OCI-LY7 (cell line): Measurements from ENCODE around the gene GCNT2. TPM values are rescaled to one million over a fixed set of nuclear protein-coding genes. Genes with fewer than 3 reads are reported as not detected.

Experiments used
- BruUV-seq: library from RNA; stranded (reverse); fragments of 400-500 nt; replicated peaks from 2 replicates; lab custom pipeline; 2021; lab: Mats Ljungman, UMichigan
- CTCF ChIA-PET: fragments of 300-600 bp; sonication (Branson Sonifier 250); formaldehyde crosslinking; loops from one replicate; lab custom pipeline; 2022; ENCODE audit warnings: antibody characterized with exemption; ENCODE audit not compliant: unreplicated experiment; lab: Charles Lee
- POLR2A ChIA-PET: fragments of 300-600 bp; sonication (Branson Sonifier 250); formaldehyde crosslinking; loops from one replicate; lab custom pipeline; 2022; ENCODE audit warnings: antibody characterized with exemption; lab: Charles Lee
- DNase-seq: peaks from one replicate; pipeline ENCODE4 v3.0.0-alpha.2; 2015; ENCODE audit warnings: low spot score
- H2AFZ ChIP-seq: fragments of 200-600 bp; sonication (generic), shearing (Covaris generic); 2 replicates; pipeline ENCODE4 v1.6.1; 2014; ENCODE audit warnings: mild to moderate bottlenecking, antibody characterized with exemption, low read length, moderate library complexity
- H3K27ac ChIP-seq: fragments of 200-600 bp; sonication (generic); 2 replicates; pipeline ENCODE4 v1.5.1; 2014; ENCODE audit warnings: mixed run types, low read depth, mild to moderate bottlenecking, moderate library complexity, low read length, inconsistent platforms; ENCODE audit not compliant: poor library complexity, severe bottlenecking
- H3K36me3 ChIP-seq: fragments of 200-600 bp; sonication (generic); 2 replicates; pipeline ENCODE4 v1.6.1; 2014; ENCODE audit warnings: mild to moderate bottlenecking, antibody characterized with exemption, low read length, moderate library complexity, mixed read lengths; ENCODE audit not compliant: insufficient read depth
- H3K4me1 ChIP-seq: fragments of 200-600 bp; sonication (generic); 2 replicates; pipeline ENCODE4 v1.5.1; 2014; ENCODE audit warnings: mild to moderate bottlenecking, low read length; ENCODE audit not compliant: insufficient read depth, poor library complexity, severe bottlenecking
- H3K4me2 ChIP-seq: fragments of 200-600 bp; sonication (generic); 2 replicates; pipeline ENCODE4 v1.6.1; 2014; ENCODE audit warnings: mild to moderate bottlenecking, low read length
- H3K4me3 ChIP-seq: fragments of 200-600 bp; sonication (generic); 2 replicates; pipeline ENCODE4 v1.5.1; 2014; ENCODE audit warnings: mild to moderate bottlenecking, low read depth, low read length; ENCODE audit not compliant: poor library complexity, severe bottlenecking
- H3K79me2 ChIP-seq: fragments of 200-600 bp; sonication (generic); 2 replicates; pipeline ENCODE4 v1.6.1; 2016; ENCODE audit warnings: low read depth, mild to moderate bottlenecking, low read length, moderate library complexity, mixed read lengths; ENCODE audit not compliant: insufficient read depth
- H3K9me2 ChIP-seq: fragments of 200-600 bp; sonication (generic); 2 replicates; pipeline ENCODE4 v1.6.1; 2016; ENCODE audit warnings: mild to moderate bottlenecking, low read length, mixed read lengths; ENCODE audit not compliant: insufficient read depth
- H3K9me3 ChIP-seq: fragments of 200-600 bp; sonication (generic); 2 replicates; pipeline ENCODE4 v1.6.1; 2014; ENCODE audit warnings: mild to moderate bottlenecking, mixed run types, low read length, mixed read lengths
- H4K20me1 ChIP-seq: fragments of 200-600 bp; sonication (generic); 2 replicates; pipeline ENCODE4 v1.6.1; 2014; ENCODE audit warnings: mild to moderate bottlenecking, antibody characterized with exemption, low read length, moderate library complexity, mixed read lengths; ENCODE audit not compliant: insufficient read depth
- EZH2phosphoT487 ChIP-seq: fragments of 200-600 bp; sonication (generic); IDR thresholded peaks from 2 replicates; pipeline ENCODE4 v1.6.1; 2018; ENCODE audit warnings: low read depth, borderline replicate concordance, mild to moderate bottlenecking, mixed run types, antibody characterized with exemption, low read length, moderate library complexity, mixed read lengths
- intact Hi-C: fragments of 100-400 bp; cut with micrococcal nuclease; formaldehyde crosslinking; loops from one replicate; pipeline ENCODE4 v1.10.0; 2022; ENCODE audit not compliant: unreplicated experiment
- total RNA-seq, 2 experiments: library from RNA; depleted of rRNA in 1 of 2; stranded (reverse); fragments of >200 nt in 1 of 2; shearing (Covaris generic) in 1 of 2; gene quantifications; 2 replicates each; pipeline ENCODE4 v1.2.3, GENCODE V29; 2014 to 2022
- TF ChIP-seq, protein P1 (sequence below): fragments of 200-600 bp; sonication (generic); conservative IDR thresholded peaks from 2 replicates; pipeline ENCODE4 v1.5.1; 2014; ENCODE audit warnings: mild to moderate bottlenecking, antibody characterized with exemption, low read length, moderate library complexity, mixed read lengths

Gene GCNT2
- total RNA-seq, 2 experiments from 2014 or later, result 17.4 to 25.2 TPM

DNA sequence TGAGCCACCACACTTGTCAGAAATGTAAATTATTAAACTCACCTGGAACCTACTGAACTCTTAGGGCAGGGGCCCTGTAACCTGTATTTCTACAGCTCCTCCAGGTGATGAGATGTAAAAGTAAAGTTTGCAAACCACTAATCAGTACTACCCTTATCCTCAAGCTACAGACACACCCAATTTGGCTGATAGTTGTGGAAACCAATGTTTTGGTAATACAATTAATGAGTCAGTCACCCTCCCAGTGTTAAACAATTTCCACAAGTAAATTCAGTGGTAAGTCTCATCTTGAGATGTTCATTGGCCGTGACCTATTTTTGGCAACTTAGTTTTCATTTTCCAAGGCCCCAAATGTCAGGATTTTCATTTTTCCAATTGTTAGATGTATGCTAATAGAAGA lies 29.6 kb downstream of the GCNT2 start:
- H3K79me2 ChIP-seq, result peaks cover 74% of the 10 kb centered on the region; the same call in 1 of the 2 replicates
- peaks cover 35% of the 10 kb centered on the region for H3K36me3 ChIP-seq
- DNase-seq, result no peak
- intact Hi-C loops, result no loop called here
- POLR2A ChIA-PET, result interaction anchor here (0.6 kb wide), 1 partner anchor 19 kb away, joined by 6 read pairs; no protein-coding TSS in a partner anchor
- no peak overlapping the region for H3K4me2 ChIP-seq
- BruUV-seq, result no TSS peak
- H3K4me1 ChIP-seq, result no peaks in the 10 kb centered on the region
- no peak overlapping the region for H2AFZ ChIP-seq
- H3K27ac ChIP-seq, result no peak overlapping the region
- H4K20me1 ChIP-seq, result peaks cover 9% of the 10 kb centered on the region; the same call in 1 of the 2 replicates
- H3K4me3 ChIP-seq, result no peak overlapping the region
- no peaks in the 10 kb centered on the region for H3K9me3 ChIP-seq
- CTCF ChIA-PET, result no interaction called here
- no peak for TF ChIP-seq EZH2phosphoT487
- TF ChIP-seq, protein P1, sequence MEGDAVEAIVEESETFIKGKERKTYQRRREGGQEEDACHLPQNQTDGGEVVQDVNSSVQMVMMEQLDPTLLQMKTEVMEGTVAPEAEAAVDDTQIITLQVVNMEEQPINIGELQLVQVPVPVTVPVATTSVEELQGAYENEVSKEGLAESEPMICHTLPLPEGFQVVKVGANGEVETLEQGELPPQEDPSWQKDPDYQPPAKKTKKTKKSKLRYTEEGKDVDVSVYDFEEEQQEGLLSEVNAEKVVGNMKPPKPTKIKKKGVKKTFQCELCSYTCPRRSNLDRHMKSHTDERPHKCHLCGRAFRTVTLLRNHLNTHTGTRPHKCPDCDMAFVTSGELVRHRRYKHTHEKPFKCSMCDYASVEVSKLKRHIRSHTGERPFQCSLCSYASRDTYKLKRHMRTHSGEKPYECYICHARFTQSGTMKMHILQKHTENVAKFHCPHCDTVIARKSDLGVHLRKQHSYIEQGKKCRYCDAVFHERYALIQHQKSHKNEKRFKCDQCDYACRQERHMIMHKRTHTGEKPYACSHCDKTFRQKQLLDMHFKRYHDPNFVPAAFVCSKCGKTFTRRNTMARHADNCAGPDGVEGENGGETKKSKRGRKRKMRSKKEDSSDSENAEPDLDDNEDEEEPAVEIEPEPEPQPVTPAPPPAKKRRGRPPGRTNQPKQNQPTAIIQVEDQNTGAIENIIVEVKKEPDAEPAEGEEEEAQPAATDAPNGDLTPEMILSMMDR, result no peak
- no peaks in the 10 kb centered on the region for H3K9me2 ChIP-seq

DNA sequence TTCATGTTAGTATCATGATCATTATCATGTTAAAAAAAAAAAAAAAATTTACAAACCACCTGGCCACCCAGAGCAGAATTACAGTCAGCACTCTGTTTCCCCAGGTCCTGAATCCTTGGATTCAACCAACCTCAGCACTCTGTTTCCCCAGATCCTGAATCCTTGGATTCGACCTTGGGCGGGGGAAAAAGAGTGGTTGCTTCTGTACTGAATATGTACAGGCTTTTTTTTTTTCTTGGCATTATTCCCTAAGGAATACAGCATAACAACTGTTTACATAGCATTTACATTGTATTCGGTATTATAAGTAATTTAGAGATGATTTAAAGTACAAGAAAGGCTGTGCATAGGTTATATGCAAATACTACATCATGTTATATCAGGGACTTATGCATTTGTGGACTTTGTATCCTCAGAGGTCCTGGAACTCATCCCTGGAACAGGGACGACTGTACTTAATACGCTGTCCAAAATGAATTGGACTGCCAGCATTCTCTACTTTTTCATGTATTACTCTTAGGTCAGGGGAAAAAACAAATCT lies 31.2 kb downstream of the GCNT2 start:
- intact Hi-C loops, result no loop called here
- Histone ChIP-seq H3K4me1 (peaks cover 6% of the 10 kb centered on the region), H3K9me2 (no peaks in the 10 kb centered on the region), H2AFZ (no peak overlapping the region), H3K4me3 (no peak overlapping the region), H3K9me3 (no peaks in the 10 kb centered on the region), H3K36me3 (peaks cover 45% of the 10 kb centered on the region), H4K20me1 (peaks cover 9% of the 10 kb centered on the region; the same call in 1 of the 2 replicates), H3K79me2 (peaks cover 64% of the 10 kb centered on the region; the same call in 1 of the 2 replicates), H3K4me2 (no peak overlapping the region), H3K27ac (no peak overlapping the region)
- POLR2A ChIA-PET, result no interaction called here
- TF ChIP-seq, protein P1, result no peak
- no peak for TF ChIP-seq EZH2phosphoT487
- CTCF ChIA-PET, result no interaction called here
- DNase-seq, result no peak
- no TSS peak for BruUV-seq

DNA sequence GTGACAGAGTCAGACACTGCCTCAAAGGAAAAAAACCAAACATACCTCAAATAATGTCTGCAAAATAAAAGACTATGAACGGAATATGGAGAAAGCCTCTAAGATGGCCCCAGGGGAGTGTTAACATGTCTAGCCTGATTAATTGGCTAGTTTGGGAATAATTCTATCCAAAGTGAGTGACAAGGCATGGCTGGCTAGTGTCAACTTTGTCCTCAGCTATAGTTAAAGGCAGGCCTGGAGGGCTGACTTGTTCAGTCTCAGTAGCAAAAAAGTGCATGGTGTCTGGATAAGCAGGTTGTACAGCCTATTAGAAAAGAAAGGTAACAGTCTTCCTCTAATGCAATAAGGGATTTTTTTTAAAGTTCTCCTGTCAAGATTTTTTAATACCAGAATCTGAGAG lies 32.7 kb downstream of the GCNT2 start:
- H3K4me2 ChIP-seq, result no peak overlapping the region
- TF ChIP-seq, protein P1, result no peak
- TF ChIP-seq EZH2phosphoT487, result no peak
- peaks cover 62% of the 10 kb centered on the region; the same call in 1 of the 2 replicates for H3K79me2 ChIP-seq
- no peak for DNase-seq
- no peak overlapping the region for H3K27ac ChIP-seq
- intact Hi-C loops, result no loop called here
- H4K20me1 ChIP-seq, result peaks cover 9% of the 10 kb centered on the region; the same call in 1 of the 2 replicates
- no peaks in the 10 kb centered on the region for H3K9me3 ChIP-seq
- peaks cover 48% of the 10 kb centered on the region for H3K36me3 ChIP-seq
- ChIA-PET POLR2A (interaction anchor here (0.5 to 1.2 kb wide), 2 partner anchors 8 to 69 kb away, joined by 3 read pairs; no protein-coding TSS in a partner anchor), CTCF (no interaction called here)
- H2AFZ ChIP-seq, result no peak overlapping the region
- BruUV-seq, result no TSS peak
- no peak overlapping the region for H3K4me3 ChIP-seq
- H3K9me2 ChIP-seq, result no peaks in the 10 kb centered on the region
- peaks cover 6% of the 10 kb centered on the region for H3K4me1 ChIP-seq
